GM19035 (cell line): ENCODE results near the gene SNX6.
"Not testable (repeated sequence)": the region's sequence is repeated elsewhere in the genome, so short reads cannot be mapped to it uniquely, and the experiment has no call there.

Experiments used
- ATAC-seq: cut with Tn5 transposase; IDR thresholded peaks from one replicate; pipeline ENCODE4 v1.9.1; 2021; ENCODE audit not compliant: unreplicated experiment

SNX6 gene

DNA sequence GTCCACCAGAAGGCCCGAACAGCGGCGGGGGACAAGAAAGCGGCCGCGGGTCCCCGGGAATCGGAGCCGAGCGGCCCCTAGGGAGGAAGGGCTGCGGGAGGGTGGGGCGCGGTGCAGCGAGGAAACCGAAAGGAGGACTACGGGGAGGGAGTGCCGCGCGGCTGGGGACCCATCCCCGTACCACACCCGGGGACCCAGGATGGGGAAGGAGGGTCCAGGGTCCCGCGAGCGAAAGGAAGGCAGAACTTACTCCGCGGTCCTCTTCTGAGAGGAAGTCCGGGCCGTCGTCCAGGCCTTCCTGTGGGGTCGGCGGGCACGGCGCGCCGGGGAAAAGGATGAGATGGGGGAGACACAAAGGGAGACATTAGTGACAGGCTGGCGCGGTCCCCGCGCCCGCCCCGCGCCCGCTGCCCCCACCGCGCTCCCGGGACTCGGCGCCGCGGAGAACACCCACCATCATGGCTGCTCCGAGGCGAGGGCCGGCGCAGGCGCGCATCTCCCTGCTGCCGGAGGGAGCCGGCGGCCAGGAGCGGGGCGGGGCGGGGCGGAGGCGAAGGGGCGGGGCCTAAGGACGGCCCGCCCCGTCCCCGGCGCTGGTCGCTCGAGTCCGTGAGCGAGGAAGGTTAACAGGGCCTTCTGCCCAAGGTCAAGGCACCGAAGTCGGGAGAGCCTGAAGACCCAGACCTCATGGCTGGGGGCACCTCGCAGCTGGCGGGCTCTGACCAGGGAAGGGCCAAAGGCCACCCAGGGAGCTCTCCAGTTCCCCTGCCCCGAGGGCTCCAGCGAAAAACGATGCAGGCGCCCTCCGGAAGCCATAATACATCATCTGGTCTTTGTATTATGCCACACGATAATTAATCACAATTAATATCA, at the start of gene SNX6:
SNX6 (minus strand) TSS at position 492 of the 873 bp plus-strand sequence; CDS start at position 460, 32 bp downstream.
- peak; percentile 94 for ATAC-seq

DNA sequence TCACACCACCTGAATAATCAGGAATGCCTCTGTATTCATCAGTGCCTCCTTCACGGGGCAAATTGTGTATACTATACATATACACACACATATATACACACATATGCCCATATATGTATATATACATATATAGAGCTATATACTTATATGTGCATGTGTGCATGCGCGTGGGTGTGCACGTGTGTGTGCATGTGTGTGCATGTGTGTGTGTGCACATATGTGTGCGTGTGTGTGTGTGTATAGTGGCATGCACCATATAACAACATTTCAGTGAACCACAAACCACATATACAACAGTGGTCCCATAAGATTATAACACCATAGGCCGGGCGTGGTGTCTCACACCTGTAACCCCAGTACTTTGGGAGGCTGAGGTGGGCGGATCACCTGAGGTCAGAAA, 48.8 kb upstream of the SNX6 start:
- no peak for ATAC-seq

DNA sequence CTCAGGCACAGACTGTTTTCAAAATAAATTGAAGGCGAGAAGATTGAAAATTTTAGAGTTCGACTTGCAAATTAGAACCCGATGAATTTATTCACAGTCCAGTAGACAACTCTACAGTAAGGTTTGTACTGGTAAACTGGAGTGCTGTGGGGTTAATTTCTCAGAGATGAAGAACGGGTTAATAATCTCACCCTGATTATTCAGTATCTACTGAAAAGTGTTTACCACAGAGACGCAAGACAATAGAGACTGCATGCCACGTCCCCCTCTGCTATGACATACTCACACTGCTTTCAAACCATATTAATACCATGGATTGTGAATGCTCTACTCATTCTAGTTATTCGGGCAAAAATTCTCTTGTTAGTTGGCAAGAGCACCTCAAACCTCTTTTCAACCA, 48.4 kb upstream of the SNX6 start:
- no peak for ATAC-seq

DNA sequence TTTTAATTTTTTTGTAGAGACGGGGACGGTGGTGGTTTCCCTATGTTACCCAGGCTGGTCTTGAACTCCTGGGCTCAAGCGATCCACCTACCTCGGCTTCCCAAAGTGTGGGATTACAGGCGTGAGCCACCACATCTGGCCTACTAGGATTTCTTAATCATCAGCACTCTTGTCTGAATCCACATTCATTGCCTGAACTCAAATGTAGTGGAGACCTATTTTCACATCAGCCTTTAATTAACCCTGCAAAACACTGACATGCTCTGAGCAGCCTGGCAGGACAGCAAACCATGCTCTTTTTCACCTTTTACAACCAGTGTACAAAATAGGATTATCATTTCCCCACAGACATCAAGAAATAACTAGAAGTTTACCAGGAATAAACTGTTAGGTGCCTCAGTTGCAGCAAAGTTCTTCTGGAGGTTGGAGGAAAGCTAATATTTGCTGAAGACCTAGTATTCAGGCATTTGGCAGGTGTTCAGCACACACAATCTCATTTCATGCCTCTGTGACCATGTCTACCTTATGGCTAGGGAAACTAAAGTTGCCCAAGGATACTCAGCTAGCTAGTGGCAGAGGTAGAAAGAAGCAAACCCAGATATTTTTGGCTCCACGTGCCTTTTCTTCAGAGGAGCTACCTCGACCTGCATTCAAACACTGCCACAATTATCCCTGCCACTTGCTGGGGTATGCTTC, 46.7 kb upstream of the SNX6 start:
- ATAC-seq: no peak

DNA sequence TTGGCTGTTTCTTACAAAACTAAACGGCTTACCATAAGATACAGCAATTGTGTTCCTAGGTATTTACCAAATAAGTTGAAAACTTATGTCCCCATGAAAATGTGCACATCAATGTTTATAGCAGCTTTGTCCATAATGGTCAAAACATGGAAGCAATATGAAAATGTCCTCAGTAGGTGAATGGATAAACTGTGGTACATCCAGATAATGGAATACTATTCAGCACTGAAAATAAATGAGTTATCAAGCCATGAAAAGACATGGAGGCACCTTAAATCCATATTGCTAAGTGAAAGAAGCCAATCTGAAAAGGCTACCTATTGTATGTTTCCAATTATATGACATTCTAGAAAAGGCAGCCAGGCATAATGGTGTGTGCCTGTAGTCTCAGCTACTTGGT, 43.8 kb upstream of the SNX6 start:
- ATAC-seq: no peak

DNA sequence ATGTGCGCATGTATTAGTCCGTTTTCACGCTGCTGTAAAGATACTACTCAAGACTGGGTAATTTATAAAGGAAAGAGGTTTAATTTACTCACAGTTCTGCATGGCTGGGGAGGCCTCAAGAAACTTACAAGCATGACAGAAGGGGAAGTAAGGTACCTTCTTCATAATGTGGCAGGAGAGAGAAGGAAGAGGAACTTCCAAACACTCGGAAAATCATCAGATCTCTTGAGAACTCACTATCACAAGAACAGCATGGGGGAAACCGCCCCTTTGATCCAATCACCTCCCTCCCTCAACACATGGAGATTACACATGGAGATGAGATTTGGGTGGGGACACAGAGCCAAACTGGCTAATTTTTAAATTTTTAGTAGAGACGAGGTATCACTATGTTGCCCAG, 41.8 kb upstream of the SNX6 start:
- ATAC-seq: no peak

DNA sequence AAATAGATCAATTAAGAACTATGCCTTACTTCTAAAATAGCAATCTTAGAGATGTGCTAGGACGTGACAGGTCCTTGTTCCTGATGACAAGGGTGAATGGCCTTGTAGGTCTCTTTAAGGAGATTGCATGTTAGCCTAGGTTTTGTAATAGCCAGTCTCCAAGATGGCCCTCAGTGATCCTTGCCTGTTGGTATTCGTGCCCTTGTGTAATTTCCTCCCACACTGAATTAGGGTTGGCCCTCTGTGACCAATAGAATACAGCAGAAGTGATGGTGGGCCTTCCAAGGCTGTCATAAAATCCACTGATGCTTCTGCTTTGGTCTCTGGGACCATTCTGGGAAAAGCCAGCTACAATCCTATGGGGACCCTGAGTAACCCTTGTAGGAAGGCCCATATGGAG, 38.2 kb upstream of the SNX6 start:
- ATAC-seq: no peak

DNA sequence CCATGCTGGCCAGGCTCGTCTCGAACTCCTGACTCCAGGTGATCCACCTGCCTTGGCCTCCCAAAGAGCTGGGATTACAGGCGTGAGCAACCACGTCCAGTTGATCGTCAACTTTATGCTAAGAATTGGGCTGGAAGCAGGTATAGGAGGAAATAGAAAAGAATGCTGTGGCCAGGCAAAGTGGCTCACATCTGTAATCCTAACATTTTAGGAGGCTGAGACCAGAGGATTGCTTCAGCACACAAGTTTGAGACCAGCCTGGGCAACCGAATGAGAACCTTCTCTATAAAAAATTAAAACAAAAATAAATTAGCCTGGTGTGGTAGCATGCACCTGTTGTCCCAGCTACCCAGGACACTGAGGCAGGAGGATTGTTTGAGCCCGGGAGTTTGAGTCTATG, 37.1 kb upstream of the SNX6 start:
- ATAC-seq: no peak

DNA sequence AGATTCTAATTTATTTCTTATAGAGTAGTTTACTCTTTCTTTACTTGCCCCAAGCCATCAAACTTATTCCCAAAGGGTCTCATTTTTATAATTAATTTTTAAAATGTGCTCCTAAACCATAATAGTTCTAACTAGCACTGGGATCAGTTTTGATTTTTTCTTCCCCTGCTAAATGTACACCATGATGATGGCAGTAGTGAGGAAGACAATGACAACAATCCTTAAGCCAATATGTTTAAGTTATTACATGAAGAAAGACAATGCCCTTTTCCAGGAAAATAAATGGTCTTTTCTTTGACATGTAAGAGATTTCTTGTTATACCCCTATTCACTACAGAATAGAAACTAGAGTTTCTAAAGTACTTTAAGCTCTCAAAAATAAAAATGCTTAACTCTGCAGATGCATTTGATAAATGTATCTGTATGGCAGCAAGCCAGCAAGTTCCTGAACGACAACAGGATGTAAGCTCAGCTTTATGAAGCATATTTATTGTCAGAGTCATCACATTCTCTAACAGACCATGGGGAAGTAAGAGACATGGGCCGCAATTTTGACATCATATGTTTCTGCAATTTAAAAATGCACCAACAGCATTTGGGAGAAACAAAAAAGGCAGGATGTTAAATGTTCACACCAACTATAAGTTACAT, 36.0 kb upstream of the SNX6 start:
- ATAC-seq: no peak

DNA sequence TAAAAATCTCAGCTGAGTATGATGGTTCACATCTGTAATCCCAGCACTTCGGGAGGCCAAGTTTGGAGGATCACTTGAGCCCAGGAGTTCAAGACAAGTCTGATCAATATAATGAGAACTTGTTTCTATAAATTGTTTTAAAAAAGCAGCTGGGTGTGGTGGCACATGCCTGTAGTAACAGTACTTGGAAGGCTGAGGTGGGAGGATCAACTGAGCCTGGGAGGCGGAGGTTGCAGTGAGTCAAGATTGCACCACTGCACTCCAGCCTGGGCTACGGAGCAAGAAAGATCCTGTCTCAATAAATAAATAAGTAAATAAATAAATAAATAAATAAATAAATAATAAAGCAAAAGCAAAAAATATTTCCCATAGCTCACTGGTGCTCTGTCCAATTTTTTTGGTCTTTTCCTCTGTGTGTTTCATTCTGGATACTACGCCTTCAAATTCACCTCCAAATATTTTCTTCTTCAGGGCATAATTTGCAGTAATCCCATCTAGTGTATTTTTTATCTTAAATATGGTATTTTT, 32.7 kb upstream of the SNX6 start:
- ATAC-seq: no peak

DNA sequence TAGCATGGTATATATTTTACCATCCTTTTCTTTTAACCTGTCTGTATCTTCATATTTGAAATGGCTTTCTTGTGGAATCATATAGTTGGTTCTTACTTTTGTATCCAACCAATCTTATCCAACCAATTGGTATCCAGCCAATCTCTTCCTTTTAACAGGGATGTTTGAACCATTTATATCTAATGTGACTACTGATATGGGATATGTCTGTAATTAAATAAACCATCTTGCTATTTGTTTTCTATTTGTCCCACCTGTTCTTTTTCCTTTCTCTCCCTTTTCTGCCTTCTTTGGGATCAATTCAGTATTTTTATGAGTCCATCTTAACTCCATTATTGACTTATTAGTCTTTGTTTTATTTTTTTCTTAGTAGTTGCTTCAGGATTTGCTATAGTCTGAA, 30.8 kb upstream of the SNX6 start:
- no peak for ATAC-seq

DNA sequence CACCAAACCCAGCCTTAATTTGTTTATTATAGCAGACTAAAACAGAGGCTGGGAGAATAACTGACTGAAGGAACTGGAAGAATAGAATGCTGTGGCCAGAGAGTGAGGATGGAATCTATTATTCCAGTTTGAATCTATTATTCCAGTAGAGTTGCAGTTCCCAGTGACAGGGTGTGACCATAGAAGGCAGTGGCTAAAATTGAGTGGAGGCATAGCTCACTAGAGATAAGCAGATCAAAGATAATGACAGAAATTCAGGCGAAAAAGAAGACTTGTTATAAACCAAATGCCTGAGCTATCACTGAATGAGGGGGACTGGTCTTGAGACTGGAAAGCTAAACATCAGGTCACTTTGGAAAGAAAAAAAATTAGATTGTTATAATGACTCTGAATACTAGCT, 26.0 kb upstream of the SNX6 start:
- ATAC-seq: no peak

DNA sequence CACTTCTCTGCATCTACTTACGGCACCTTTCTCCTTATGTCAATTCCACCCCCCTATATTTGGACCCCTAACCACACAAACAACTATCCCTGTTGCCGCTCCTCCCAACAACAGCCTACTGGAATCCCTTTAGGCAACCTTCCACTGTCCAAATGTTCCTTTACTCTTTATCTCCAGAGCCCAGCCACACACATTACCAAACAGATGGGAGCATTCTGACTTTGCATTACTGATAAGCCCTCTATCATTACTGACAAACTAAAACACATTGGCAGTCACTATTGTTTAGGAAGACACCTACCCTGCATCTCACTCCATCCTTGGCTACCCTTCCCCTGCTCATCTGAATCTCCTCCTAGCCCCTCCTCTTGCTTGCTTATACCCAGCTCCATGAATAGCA, 23.1 kb upstream of the SNX6 start:
- not testable (repeated sequence) for ATAC-seq

DNA sequence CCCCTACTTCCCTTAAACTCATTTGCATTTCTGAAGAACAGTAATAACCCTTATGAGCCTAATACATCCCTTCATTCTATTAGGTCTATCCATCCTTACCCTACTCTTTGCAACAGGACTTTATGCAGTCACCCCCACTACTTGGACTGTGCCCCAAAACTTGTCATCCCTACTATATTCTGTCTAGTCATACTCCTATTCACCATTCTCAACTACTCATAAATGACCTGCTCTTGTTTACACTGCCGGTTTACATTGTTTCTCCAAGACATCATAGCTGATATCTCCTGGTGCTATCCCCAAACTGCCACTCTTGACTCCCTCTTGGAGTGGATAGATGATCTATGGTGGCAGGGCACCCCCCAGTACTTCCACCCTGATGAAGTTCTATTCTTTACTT, 22.4 kb upstream of the SNX6 start:
- ATAC-seq: not testable (repeated sequence)

DNA sequence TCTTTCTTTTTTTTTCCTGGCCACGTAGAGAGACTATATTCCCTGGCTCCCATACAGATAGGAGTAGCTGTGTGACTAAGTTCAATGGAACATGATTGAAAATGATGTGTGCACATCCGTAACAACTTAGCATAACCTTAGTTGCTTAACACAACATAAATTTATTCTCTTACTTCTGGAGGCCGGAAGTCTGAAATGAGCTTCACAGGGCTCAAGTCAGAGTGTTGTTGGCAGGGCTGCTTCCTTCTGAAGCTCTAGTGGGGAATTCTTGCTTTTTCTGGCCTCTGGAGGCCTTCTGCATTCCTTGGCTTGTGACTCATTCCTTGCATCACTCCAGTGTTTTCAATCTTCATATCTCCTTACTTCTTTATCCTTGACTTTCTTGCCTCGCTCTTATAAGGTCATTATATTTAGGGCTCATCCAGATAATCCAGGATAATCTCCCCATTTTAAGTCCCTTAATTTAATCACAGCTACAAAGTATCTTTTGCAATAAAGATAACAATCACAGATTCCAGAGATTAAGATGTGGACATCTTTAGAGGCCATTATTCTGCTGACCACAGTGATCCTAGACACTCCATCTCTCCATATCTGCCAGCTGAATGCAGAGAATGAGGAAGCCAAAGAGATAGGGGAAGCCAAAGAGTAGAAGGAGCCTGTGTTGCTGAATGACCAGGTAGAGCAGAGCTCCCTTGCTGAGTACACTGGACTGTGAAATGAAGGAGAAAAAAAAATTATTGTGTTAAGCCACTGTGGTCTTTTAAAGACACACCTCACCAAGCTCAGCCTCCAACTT, 21.0 kb upstream of the SNX6 start:
- ATAC-seq: no peak

DNA sequence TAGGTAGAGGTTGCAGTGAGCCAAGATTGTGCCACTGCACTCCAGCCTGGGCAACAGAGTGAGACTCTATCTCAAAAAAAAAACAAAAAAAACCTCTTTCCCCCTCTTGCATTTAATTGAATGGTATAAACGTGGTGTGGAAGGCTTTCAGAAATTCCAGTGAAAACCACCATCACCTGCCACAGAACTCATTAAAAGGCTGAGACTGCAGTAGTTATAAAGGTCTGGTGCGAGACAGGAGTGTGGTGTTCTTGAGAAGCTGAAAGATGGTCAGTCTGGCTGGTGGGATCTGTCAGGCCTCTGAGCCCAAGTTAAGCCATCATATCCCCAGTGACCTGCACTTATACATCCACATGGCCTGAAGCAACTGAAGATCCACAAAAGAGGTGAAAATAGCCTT, 20.1 kb upstream of the SNX6 start:
- not testable (repeated sequence) for ATAC-seq

DNA sequence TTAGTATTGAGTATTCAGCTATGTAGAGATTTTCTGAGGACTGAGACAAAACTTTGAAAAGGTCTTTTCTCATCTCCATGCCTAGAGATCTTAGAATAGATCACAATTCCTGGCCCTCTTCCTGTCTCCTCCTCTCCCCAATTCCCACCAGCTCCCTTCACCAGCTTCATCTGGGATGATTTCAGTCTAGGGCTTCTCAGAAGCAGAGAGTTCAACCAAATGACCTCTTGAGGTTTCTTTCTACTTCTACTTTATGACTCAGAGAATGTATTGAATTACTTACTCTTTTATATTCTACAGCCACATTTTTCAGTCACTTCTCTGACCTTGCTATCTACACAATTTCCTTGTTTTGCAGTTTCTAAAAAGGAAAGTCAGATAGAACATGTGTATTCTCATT, 19.4 kb upstream of the SNX6 start:
- no peak for ATAC-seq

DNA sequence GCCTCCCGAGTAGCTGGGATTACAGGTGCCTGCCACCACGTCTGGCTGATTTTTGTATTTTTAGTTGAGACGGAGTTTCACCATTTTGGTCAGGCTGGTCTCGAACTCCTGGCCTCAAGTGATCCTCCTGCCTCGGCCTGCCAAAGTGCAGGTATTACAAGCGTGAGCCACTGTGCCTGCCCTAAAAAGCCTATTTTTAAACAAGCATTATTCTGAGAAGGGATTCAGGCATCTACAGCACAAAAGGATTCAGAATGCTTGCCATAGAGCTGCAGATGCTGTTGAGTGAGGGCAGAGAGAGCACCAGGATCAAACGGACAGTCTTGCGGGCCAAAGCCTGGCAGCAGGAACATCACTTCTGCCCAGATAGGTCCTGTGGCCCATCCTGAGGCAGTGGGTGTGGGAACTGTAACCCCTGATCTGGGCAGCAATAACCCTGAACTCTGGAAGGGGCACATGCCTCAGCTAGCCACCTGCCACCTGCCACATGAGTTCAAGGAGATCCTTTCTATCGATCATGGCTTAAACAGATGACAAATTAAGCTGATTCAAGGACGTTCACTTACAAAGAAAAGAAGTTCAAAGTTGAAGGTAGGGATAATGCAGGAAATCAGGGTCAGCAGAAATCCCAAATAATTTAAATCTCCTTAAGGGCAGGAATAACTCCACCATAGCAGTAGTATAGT, 16.8 kb upstream of the SNX6 start:
- ATAC-seq: no peak

DNA sequence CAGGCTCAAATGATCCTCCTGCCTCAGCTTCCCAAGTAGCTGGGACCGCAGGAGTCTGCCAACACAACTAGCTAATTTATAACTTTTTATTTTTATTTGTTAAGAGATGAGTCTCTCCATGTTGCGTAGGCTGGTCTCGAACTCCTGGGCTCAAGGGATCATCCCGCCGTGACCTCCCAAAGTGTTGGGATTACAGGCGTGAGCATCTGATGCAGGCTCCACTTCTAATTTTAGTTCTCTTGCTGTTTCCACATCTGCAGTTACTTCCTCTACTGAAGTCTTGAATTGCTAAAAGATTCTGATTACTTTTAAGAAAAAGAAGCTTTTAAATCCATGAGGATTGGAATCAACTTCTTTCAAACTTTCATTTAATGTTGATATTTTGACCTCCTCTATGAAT, 13.4 kb upstream of the SNX6 start:
- no peak for ATAC-seq

DNA sequence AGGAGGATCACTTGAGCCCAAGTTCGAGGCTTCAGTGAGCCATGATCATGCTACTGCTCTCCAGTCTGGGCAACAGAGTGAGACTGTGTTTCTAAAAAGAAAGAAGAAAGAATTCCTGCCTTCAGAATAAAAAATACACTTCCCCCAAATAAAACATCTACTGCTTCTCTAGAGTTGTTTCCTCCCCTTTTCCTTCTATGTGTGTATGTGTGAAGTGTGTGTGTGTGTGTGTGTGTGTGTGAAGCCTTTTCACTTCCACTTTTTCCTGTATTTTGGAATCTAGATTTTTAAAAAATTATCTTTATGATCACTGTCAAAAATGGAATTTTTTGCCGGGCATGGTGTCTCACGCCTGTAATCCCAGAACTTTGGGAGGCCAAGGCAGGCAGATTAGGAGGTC, 12.6 kb upstream of the SNX6 start:
- ATAC-seq: no peak
